Measurements from ENCODE around the gene RNF41. TPM values are rescaled to one million over a fixed set of nuclear protein-coding genes. Genes with fewer than 3 reads are reported as not detected.

RNF41 gene
- polyA plus RNA-seq, 1 of the 3 experiments (the other 2 are of a cell fraction): 127 TPM

- 37% methylated on average over 9 of the region's 9 CpGs for WGBS (ENCODE audit: low lambda C conversion rate)
- H3K36me3 ChIP-seq (replicated peaks in 1 of 2; ENCODE audit: control insufficient read depth in 1 of 2, insufficient read depth in 2 of 2, low read length in 1 of 2): peaks cover 24 to 25% of the 10 kb centered on the region in 2 experiments
- no peak for DNase-seq
Measured at GRCh38 chr12:56258820-56259183, 37.1 kb upstream of the RNF41 start.

More at GRCh38 chr12:56258820-56259183, 37.1 kb upstream of the RNF41 start:
- Histone ChIP-seq H3F3A (replicated peaks; ENCODE audit: insufficient read depth) (peaks cover 45% of the 10 kb centered on the region), H3K9me3 (no peaks in the 10 kb centered on the region), H3K27me3 (ENCODE audit: insufficient read depth) (no peaks in the 10 kb centered on the region), H3K4me1 (ENCODE audit: control insufficient read depth in 1 of 2, insufficient read depth in 2 of 2, low read depth in 1 of 2, low read length in 1 of 2) (peaks cover 15 to 19% of the 10 kb centered on the region in 2 experiments), H3K27ac (ENCODE audit: low read depth in 2 of 2, low read length in 1 of 2) (peak overlapping the region; percentile 75 to 92), H3K9me2 (no peaks in the 10 kb centered on the region), H2AFZ (ENCODE audit: low read depth) (peak overlapping the region; percentile 94), H4K20me1 (ENCODE audit: insufficient read depth) (peaks cover 20% of the 10 kb centered on the region), H3K79me2 (ENCODE audit: insufficient read depth) (peaks cover 43% of the 10 kb centered on the region), H3K4me2 (peak overlapping the region; percentile 97), H3K4me3 (ENCODE audit: low read depth in 2 of 2, low read length in 1 of 2) (peak overlapping the region; percentile 90 to 95), H3K9ac (peak overlapping the region; percentile 91)
- TF ChIP-seq FOSL2 (IDR thresholded peaks at IDR 0.05; ENCODE audit: borderline replicate concordance, low read depth) (no peak), YY1 (IDR thresholded peaks at IDR 0.05; ENCODE audit: low read depth) (no peak), EZH2phosphoT487 (IDR thresholded peaks at IDR 0.05; ENCODE audit: borderline replicate concordance, low read depth) (no peak), IRF3 (IDR thresholded peaks at IDR 0.05; ENCODE audit: low read depth, low read length) (no peak), FOXJ3 (CRISPR knock-in tag; IDR thresholded peaks at IDR 0.05) (no peak), TAF1 (IDR thresholded peaks at IDR 0.05; ENCODE audit: borderline replicate concordance, low read depth, low read length) (no peak), RAD21 (IDR thresholded peaks at IDR 0.05; ENCODE audit: low read length) (no peak), CHD2 (IDR thresholded peaks at IDR 0.05; ENCODE audit: low read length, partially characterized antibody) (no peak), GATA2 (CRISPR knock-in tag; IDR thresholded peaks at IDR 0.05) (no peak), NFIC (IDR thresholded peaks at IDR 0.05; ENCODE audit: borderline replicate concordance) (no peak), MAX (IDR thresholded peaks at IDR 0.05; ENCODE audit: low read depth) (no peak), EP300 (IDR thresholded peaks at IDR 0.05; ENCODE audit: borderline replicate concordance in 1 of 2, low read depth in 1 of 2, low read length in 1 of 2) (no peak), RCOR1 (IDR thresholded peaks at IDR 0.05; ENCODE audit: low read length) (no peak), PBX3 (IDR thresholded peaks at IDR 0.05) (no peak), SMC3 (IDR thresholded peaks at IDR 0.05; ENCODE audit: low read depth, low read length) (no peak), RFX5 (IDR thresholded peaks at IDR 0.05; ENCODE audit: low read length) (no peak), USF1 (IDR thresholded peaks at IDR 0.05; ENCODE audit: borderline replicate concordance, low read depth) (no peak)
- CTCF ChIA-PET: interaction anchor here (0.6 to 5.4 kb wide), 40 partner anchors 9 to 1281 kb away, joined by 3 to 58 read pairs (median 5); partner anchors contain the start of genes CNPY2, COQ10A, RNF41 and SLC39A5
- POLR2A ChIA-PET: interaction anchor here (1.0 to 2.1 kb wide), 4 partner anchors 8 to 69 kb away, joined by 3 to 12 read pairs (median 5); partner anchors contain the start of genes CNPY2, COQ10A, RNF41 and SMARCC2
